Muscle of back (tissue), 11 donors: ENCODE measurements around the gene FUZ. TPM values are rescaled to one million over a fixed set of nuclear protein-coding genes. Genes with fewer than 3 reads are reported as not detected.

Source experiments
- DNase-seq, 3 donors: peaks; one replicate each; pipeline versions ENCODE4 v3.0.0 to v3.0.0-alpha.2; 2013
- polyA plus RNA-seq, 10 donors: library from polyadenylated mRNA; unstranded; fragments of 120-200 nt; gene quantifications; one replicate each; pipeline ENCODE4 v1.2.1, GENCODE V29; 2013; ENCODE audit not compliant: insufficient read length in 10 of 10

Gene FUZ
- polyA plus RNA-seq, 10 donors: 13.3 to 21.5 (median 16.0) TPM

GRCh38 chr19:49852631-49853126 lies 39.6 kb upstream of the FUZ start:
- DNase-seq: no peak

DNA sequence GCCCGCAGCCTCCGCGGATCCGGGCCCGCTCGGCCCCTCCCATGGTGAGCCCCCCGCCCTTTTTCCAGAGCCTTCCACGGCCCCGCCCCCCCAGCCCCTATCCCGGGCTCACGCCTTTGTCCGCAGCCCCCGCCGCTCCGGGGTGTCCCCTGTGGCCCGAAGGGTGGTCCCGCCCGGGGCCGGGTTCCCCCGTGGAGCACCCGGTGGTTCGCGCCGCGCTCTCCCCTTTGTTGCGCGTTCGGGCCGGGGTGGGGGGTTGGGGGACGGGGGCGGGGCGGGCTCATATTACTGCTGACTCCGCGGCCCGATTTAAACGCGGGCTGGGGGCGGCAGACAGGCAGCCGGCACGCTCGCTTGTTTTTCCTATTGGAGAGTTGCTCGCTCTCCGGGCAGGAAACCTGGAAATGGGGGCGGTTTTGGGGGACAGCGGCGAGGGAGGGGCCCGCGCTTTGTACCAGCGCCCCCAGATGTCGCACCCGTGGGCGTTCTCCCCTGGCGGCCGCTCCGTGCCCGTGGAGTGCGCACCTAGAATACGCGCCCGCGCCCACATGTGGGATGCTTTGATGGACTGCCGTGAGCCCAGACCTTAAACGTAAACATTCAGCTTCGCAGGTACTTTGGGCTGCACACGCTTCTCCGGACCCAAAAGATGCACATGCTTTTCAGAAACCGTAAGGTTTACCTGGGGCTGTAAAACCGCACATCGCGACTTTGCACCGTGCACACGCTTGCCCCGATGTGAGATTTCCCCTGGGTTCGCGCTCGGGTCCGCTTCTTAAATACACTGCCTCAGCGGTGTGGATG lies 38.6 kb upstream of the FUZ start:
- peak in 2 of 3 donors; percentile 44 to 70 for DNase-seq

DNA sequence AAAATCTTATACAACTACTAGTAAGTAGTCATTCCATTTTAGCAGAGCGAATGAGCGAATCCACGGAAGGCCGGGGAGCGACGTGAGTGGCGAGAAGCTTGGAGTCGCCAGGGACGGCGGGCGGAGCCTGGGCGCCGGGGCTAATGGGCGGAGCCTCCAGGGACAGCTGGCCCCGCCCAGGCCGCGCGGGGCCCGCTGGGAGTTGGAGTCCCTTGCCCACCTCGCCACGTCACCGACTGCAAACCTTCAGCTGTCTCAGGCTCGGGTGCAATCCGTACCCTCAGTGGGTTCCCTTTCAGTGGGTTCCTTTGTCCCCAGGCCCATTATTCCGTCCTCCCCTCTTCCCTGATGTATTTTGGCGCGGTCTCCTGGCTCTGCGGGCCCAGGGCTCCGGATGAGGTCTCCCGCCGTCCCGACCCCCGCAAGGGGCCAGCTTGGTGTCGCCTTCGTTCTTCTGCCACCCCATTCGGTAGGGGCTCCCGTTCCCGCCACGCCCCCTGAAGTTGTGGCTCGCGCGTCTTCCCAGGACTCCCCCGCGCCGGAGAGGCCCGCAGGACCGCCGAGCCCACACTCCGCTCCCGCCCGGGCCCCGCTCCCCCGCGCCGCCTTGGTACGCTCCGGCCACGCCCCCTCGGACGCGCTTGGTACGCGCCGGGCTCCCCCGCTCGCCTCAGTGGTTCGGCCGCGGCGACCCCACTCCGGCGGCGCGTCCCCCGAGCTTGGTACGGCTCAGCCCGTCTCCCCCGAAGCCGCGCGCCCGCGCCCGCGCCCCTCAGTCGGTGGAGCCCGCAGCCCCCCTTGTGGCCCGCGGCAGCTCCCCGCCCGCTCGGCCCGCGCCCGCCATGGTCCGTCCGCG lies 37.6 kb upstream of the FUZ start, which contains the start of gene PTOV1:
TSS of gene PTOV1 (plus strand) at position 673 of the 856 bp plus-strand sequence.
- peak; percentile 89 to 96 (median 92) for DNase-seq

GRCh38 chr19:49850221-49850486 lies 37.1 kb upstream of the FUZ start:
- no peak for DNase-seq

DNA sequence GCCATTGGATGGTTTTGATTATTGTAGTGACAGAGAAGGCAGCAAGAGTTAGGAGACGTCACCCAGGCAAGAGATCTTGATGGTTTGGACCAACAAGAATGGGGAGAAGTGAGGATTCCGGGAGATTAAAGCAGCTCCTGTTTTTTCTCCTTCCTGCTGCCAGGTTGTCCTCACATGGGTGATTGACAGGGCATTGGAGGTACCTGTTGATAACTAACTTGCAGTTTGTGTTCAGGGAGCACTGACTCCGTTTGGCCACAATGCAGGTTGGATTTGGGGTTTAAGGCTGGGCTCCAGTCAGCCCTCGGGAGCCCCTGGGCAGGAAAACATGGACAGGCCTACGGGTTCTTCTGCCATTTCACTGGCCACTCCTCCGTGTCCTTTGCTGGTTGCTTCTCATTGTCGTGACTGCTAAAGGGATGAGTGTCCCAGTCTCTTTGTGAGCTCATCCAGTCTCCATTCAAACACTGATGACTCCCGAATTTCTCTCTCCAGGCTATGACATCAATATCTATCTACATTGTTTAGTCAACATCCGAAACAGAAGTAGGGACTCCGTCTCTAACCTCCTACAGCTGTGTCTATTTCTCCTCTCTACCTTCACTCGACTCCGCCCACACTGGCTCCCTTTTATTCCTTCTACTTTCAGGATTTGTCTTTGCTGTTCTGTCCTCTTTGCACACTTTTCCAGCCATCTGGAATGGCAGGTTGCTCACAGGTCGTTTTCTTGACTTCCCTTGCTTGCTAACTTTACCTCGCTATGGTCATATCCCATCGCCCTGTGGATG lies 36.5 kb upstream of the FUZ start:
- no peak for DNase-seq

DNA sequence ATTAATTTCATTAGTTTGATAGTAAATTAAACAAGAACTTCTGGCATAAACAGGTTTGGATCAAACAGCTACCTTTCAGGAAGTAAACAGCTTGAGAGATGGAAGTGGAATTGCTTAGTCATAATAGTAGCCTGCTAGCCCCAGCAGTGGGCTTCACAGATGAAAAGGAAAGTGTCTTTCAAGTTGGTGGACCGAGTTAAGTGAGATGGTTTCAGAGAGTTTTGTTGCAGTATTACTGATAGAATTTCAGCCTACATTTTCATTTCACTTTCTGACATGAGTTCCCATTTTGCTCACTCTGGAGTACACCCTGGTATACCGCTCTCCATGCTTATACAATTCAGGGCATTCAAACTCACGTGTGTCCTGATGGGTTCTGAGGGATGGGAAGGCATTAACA lies 35.8 kb upstream of the FUZ start:
- no peak for DNase-seq

DNA sequence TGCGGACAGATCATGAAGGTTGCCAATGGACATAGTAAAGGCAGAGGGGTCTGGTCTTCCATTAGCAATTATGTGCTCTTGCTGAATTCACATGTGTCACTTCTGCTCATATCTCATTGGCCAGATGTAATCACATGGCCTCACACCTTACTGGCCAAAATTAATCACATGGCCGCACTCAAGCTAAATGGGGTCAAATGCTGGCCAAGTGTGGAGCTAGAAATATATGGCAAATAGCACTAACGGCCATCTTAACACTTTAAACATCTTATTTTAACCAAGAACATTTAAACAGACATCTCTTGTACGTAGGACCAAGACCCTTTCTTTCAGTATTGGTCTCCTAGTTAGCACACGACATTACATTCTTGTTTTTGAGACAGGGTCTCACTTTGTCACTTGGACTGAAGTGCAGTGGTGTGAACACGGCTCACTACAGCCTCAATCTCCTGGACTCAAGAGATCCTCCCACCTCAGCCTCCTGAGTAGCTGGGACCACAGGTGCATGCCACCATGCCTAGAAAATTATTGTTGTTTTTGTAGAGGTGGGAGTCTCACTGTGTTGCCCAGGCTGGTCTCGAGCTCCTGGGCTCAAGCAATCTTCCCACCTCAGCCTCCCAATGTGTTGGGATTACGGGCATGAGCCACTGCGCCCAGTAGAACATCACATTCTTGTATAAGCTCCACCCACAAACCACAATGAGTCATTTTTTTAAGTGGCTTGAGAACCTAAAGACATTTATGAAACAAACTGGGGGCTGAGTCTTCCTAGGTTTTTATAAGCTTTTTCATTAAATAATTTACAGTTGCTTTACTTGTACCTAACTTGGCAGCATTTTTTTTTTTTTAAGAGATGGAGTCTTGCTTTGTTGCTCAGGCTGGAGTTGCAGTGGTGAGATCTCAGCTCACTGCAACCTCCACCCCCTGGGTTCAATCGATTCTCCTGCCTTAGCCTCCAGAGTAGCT lies 34.9 kb upstream of the FUZ start:
- DNase-seq: peak in 1 of 3 donors; percentile 52

DNA sequence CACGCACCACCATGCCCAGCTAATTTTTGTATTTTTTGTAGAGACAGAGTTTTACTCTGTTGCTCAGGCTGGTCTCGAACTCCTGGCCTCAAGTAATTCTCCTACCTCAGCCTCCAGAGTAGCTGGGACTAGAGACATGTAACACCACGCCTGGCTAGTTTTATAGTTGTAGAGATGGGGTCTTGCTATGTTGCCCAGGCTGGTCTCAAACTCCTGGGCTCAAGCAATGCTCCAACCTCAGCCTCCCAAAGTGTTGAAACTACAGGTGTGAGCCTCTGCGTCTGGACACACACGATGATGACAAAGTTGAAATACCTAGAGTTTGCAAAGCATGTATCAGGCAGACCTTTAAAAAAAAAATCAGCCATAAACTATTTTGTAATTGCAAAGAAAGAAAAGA lies 33.3 kb upstream of the FUZ start:
- no peak for DNase-seq

DNA sequence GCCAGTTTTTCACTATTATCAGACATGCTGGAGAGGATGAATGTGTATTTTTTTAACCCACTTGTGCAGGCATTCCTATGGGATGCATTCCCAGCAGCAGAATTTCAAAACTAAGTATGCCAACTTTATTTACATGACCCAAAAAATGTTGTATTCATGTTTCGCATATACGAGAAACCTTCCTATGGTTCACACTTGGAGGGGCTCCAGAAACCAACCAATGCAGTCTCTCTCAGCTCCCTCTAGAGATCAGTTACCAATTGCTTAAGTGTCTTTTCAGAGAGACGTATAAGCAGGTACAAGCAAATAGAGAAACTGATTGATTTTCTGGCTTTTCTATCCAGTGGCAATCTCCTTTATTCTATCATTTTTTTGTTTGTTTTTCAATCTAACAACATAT lies 32.3 kb upstream of the FUZ start:
- DNase-seq: no peak

- DNase-seq: no peak
Observed at GRCh38 chr19:49844138-49845095, 31.3 kb upstream of the FUZ start.

DNA sequence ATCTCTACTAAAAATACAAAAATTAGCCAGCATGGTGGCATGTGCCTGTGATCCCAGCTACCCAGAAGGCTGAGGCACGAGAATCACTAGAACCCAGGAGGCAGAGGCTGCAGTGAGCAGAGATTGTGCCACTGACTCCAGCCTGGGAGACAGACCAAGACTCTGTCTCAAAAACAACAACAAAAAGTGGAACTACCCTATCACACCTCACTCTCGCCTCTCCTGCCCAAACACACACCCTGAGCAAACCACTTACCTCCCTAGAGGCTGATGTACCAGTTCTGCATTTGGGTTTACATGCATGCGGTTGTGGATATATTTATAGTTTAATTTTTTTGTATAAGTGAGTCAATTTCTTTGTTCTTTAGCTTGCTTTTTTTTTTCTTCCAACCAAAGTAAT lies 30.2 kb upstream of the FUZ start:
- no peak for DNase-seq

GRCh38 chr19:49840736-49841249 lies 27.7 kb upstream of the FUZ start:
- DNase-seq: no peak

- DNase-seq: no peak
Observed at GRCh38 chr19:49840321-49840720, 27.2 kb upstream of the FUZ start.

- no peak for DNase-seq
Observed at GRCh38 chr19:49839713-49840112, 26.6 kb upstream of the FUZ start.

DNA sequence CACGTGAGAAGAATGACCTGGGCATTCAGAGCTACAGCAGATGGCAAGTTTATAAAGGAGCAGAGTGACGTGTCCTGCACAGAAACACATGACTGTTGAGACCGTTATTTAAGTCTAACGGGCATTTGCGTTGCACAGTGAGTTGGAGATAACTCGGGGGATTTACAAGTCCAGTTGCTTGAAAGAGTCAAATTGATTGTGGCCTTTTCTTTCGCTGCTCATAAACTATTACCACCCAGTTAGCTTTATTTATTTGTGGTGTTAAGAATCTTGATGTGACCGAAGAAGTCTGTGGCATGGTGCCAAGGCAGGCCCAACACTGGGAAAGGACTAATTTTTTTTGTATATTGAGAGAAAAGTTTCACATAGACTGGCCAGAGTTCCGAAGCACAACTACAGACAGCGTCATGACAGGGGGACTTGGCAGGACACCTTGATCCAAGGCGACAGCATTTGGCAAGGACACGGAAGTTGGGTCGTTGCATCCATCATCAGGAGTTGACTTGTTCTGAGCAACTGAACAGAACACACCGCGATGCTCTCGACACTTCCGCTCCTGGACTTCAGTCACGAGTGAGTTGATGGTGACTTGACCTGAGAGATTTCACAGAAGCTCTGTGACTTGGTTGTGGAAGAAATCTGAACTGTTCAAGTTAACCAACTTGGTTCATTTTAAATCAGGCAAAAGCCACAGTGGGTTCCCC lies 25.9 kb upstream of the FUZ start:
- no peak for DNase-seq

GRCh38 chr19:49837425-49837824 lies 24.3 kb upstream of the FUZ start:
- no peak for DNase-seq

DNA sequence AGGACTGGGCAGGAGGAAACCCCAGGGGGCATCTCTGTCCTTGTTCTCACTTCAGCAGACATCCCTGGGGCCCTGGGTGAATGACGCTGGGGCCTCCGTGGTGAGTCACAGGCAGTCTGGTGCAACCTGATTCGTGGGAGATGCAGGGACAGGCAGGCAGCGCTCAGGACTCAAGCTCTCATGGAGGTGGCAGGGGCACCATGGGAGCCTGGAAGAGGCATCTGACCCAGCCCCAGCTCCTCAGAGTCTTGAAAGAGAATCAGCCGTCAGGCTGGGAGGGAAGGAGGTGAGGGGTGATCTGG lies 23.9 kb upstream of the FUZ start:
- DNase-seq: no peak

- DNase-seq: no peak
Observed at GRCh38 chr19:49836176-49837008, 23.3 kb upstream of the FUZ start.
